ENCODE measurements around the gene KDSR. TPM values are rescaled to one million over a fixed set of nuclear protein-coding genes. Genes with fewer than 3 reads are reported as not detected.
A peak's percentile ranks its signal among the peaks of the same experiment; 100 is the strongest.

Gene KDSR
- total and polyA plus RNA-seq, 12 donors: 9.4 to 41.6 (median 32.8) TPM

- Histone ChIP-seq H3K9me3 (no peaks in the 10 kb centered on the region), H3K36me3 (peaks cover 0 to 5% (median 0%) of the 10 kb centered on the region in 9 donors), H3K4me1 (peaks cover 0 to 60% (median 32%) of the 10 kb centered on the region in 9 donors), H3K27ac (no peak overlapping the region), H3K4me3 (no peak overlapping the region), H3K27me3 (no peaks in the 10 kb centered on the region)
- no peak for DNase-seq
- ATAC-seq: no peak
- TF ChIP-seq CTCF (IDR thresholded peaks at IDR 0.05): no peak
- intact Hi-C loops (cut with DNase I): no loop called here
- 70 to 74% methylated on average over 16 of the region's 16 CpGs for WGBS, 2 donors
These were observed 69.2 kb downstream of the KDSR start for GRCh38 chr18:63297687-63298399.

DNA sequence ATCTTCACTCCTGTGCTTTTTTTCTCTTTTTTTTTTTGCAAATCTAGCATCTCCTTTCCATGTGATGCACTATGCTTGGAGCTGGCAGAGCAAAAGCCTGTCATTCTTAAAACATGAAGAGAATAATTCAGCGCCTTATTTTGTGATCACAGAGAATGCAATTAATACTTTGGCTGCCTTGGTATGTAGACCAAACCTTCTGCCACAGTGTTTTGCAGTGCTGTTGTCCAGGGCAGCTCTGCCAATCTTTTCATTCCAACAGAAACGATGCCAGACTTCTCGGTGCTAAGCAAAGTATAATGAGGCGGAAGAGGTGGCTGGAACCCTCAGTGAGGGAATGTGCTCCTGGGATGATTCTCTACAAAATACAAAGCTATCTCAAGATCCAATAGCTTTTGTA lies 73.1 kb downstream of the KDSR start:
- no peak for TF ChIP-seq CTCF (IDR thresholded peaks at IDR 0.05)
- Histone ChIP-seq H3K27me3 (no peaks in the 10 kb centered on the region), H3K4me1 (peaks cover 0 to 60% (median 45%) of the 10 kb centered on the region in 9 donors), H3K4me3 (no peak overlapping the region), H3K9me3 (no peaks in the 10 kb centered on the region), H3K27ac (peak overlapping the region in 4 of 10 donors; percentile 11 to 20 (median 18)), H3K36me3 (peaks cover 0 to 5% (median 0%) of the 10 kb centered on the region in 9 donors)
- ATAC-seq: peak in 4 of 8 donors; percentile 55 to 71 (median 66)
- intact Hi-C loops (cut with DNase I): no loop called here
- WGBS, 2 donors: 65 to 69% methylated on average over 4 of the region's 4 CpGs
- DNase-seq: no peak

DNA sequence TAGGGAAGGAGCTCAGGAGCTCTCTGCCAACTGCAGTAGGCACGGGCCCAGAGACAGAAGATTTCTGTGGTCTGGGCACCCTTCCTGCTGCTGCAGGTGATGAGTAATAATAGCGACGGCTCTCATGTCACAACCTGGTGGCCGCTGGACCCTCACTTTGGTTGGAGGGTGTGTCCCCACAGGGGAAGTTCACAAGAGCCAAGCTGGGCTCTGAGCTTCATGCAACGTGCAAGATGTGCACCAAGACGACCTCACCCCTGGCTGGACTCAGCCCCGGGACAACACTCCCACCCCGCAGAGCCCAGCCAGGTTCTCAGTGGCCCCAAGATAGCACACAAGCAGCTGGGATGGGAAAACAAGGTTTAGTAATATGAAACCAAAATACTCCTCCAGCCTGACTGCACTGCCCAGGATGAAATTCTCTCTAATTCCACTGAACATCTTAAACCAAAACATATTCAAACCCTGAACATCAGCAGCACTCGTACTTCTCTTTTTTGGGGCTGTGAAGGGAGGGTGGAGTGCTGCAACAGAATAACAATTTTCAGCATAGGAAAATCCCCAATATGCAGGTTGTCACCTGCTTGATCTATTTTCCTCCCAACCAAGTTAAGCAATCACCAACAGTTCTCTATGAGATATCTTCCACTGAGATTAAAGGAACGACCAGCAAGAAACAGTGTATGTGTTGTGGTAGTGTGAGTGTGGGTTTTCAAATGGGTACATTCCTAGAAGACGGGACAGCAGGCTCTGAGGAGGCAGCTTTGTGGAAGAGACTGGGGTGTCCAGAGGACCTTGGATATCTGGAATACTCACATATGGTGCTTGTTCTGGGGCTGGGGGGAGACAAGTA lies 73.9 kb downstream of the KDSR start:
- H3K4me1 ChIP-seq: peaks cover 0 to 60% (median 41%) of the 10 kb centered on the region in 9 donors
- intact Hi-C loops (cut with DNase I): no loop called here
- peak overlapping the region in 5 of 10 donors; percentile 11 to 31 (median 19) for H3K27ac ChIP-seq
- no peak for TF ChIP-seq CTCF (IDR thresholded peaks at IDR 0.05)
- H3K36me3 ChIP-seq: peaks cover 0 to 5% (median 0%) of the 10 kb centered on the region in 9 donors
- DNase-seq: no peak
- H3K9me3 ChIP-seq: no peaks in the 10 kb centered on the region
- H3K4me3 ChIP-seq: no peak overlapping the region
- 67 to 76% methylated on average over 11 of the region's 11 CpGs for WGBS, 2 donors
- peak in 1 of 8 donors; percentile 26 for ATAC-seq
- no peaks in the 10 kb centered on the region for H3K27me3 ChIP-seq

DNA sequence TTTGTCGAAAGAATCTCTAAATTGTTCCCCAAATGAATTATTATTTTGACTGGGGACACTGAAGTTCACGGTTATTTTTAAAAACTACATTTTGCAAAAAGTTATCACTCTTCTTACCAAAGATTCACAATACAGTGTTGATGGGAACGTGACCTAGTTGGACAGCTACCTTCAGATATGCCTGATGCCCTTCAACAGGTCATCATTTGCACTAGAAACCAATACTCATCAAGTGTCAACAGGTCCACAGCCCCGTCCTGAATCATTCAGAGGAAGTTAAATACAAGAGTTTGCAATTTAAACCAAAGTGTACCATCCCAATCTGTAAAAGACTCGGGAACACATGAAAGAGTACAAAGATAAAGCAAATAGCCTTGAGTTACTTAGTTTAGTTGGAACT lies 75.7 kb downstream of the KDSR start:
- peak in 2 of 8 donors; percentile 27 to 29 for ATAC-seq
- Histone ChIP-seq H3K27me3 (no peaks in the 10 kb centered on the region), H3K4me3 (no peak overlapping the region), H3K4me1 (peaks cover 0 to 68% (median 50%) of the 10 kb centered on the region in 9 donors), H3K36me3 (peaks cover 0 to 5% (median 0%) of the 10 kb centered on the region in 9 donors), H3K27ac (peak overlapping the region in 2 of 10 donors; percentile 37 to 51), H3K9me3 (no peaks in the 10 kb centered on the region)
- intact Hi-C loops (cut with DNase I): no loop called here
- TF ChIP-seq CTCF (IDR thresholded peaks at IDR 0.05): no peak
- 61 to 69% methylated on average over 5 of the region's 5 CpGs for WGBS, 2 donors
- DNase-seq: no peak
